Measurements from ENCODE around the gene AMBP. TPM values are rescaled to one million over a fixed set of nuclear protein-coding genes. Genes with fewer than 3 reads are reported as not detected.

The AMBP gene
- total and polyA plus RNA-seq, 2 experiments from 2014 or later: not detected

GRCh38 chr9:114091711-114092110 lies 13.6 kb upstream of the AMBP start:
- no peaks in the 10 kb centered on the region for H3K9me3 ChIP-seq (ENCODE audit: low read depth)
- no peaks in the 10 kb centered on the region for H3F3A ChIP-seq (ENCODE audit: insufficient read depth)
- H3K27me3 ChIP-seq (replicated peaks; ENCODE audit: insufficient read depth): no peaks in the 10 kb centered on the region
- DNase-seq: no peak
- no peak overlapping the region for H3K4me2 ChIP-seq (ENCODE audit: unreplicated experiment)
- no peak overlapping the region for H2AFZ ChIP-seq
- in situ Hi-C loops (cut with MboI): no loop called here
- H3K27ac ChIP-seq: no peak overlapping the region
- H3K4me1 ChIP-seq (ENCODE audit: insufficient read depth): no peaks in the 10 kb centered on the region
- no peaks in the 10 kb centered on the region for H4K20me1 ChIP-seq (ENCODE audit: insufficient read depth)
- no peak overlapping the region for H3K4me3 ChIP-seq
- WGBS, 2 experiments (ENCODE audit: low coverage in 1 of 2, low lambda C conversion rate in 2 of 2, missing lambda C conversion rate in 2 of 2): 80 to 94% methylated on average over 7 to 8 of the region's 8 CpGs
- no peaks in the 10 kb centered on the region for H3K9me2 ChIP-seq (ENCODE audit: insufficient read depth)
- no peaks in the 10 kb centered on the region for H3K79me2 ChIP-seq (ENCODE audit: insufficient read depth)
- H3K36me3 ChIP-seq (ENCODE audit: low read depth): no peaks in the 10 kb centered on the region
- no peak overlapping the region for H3K9ac ChIP-seq
- TF ChIP-seq EZH2phosphoT487 (IDR thresholded peaks at IDR 0.05; ENCODE audit: insufficient read depth, low read depth) (no peak), EZH2 (IDR thresholded peaks at IDR 0.05; ENCODE audit: insufficient read depth, poor library complexity, severe bottlenecking) (no peak)

DNA sequence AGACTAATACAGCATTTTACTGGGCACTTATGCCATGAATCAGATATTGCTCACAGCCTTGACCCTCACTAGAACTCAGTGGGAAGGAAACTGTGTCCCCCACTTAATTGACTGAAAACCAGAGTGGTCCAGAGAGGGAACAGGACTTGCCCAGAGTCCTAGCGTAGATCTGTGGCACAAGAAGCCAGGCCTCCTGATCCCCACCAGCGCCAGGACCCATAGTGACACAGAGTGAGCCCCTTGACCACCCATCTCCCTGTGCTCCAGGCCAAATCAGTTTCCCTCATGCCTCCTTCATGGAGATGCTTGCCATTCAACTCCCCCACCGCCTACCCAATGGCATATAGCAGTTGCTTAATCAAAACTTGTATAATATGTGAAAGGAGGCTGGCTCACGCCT lies 12.7 kb upstream of the AMBP start:
- no peak for TF ChIP-seq EZH2phosphoT487 (IDR thresholded peaks at IDR 0.05; ENCODE audit: insufficient read depth, low read depth)
- no peaks in the 10 kb centered on the region for H3K9me3 ChIP-seq (ENCODE audit: low read depth)
- no peaks in the 10 kb centered on the region for H3K36me3 ChIP-seq (ENCODE audit: low read depth)
- DNase-seq: no peak
- no peak overlapping the region for H3K27ac ChIP-seq
- no peaks in the 10 kb centered on the region for H3K79me2 ChIP-seq (ENCODE audit: insufficient read depth)
- no peak overlapping the region for H3K4me3 ChIP-seq
- H3K9ac ChIP-seq: no peak overlapping the region
- no peak overlapping the region for H2AFZ ChIP-seq
- H4K20me1 ChIP-seq (ENCODE audit: insufficient read depth): no peaks in the 10 kb centered on the region
- no peaks in the 10 kb centered on the region for H3K27me3 ChIP-seq (replicated peaks; ENCODE audit: insufficient read depth)
- H3K9me2 ChIP-seq (ENCODE audit: insufficient read depth): no peaks in the 10 kb centered on the region
- H3K4me2 ChIP-seq (ENCODE audit: unreplicated experiment): no peak overlapping the region
- in situ Hi-C loops (cut with MboI): no loop called here
- H3F3A ChIP-seq (ENCODE audit: insufficient read depth): no peaks in the 10 kb centered on the region
- no peaks in the 10 kb centered on the region for H3K4me1 ChIP-seq (ENCODE audit: insufficient read depth)
- 82 to 90% methylated on average over 4 of the region's 4 CpGs for WGBS, 2 experiments (ENCODE audit: low coverage in 1 of 2, low lambda C conversion rate in 2 of 2, missing lambda C conversion rate in 2 of 2)

GRCh38 chr9:114089206-114089840 lies 11.2 kb upstream of the AMBP start:
- Histone ChIP-seq H3K4me1 (ENCODE audit: insufficient read depth) (no peaks in the 10 kb centered on the region), H3K9me2 (ENCODE audit: insufficient read depth) (no peaks in the 10 kb centered on the region), H3K9ac (no peak overlapping the region), H4K20me1 (ENCODE audit: insufficient read depth) (no peaks in the 10 kb centered on the region), H3K4me2 (ENCODE audit: unreplicated experiment) (no peak overlapping the region), H3K27ac (no peak overlapping the region), H3K9me3 (ENCODE audit: low read depth) (no peaks in the 10 kb centered on the region), H3K27me3 (replicated peaks; ENCODE audit: insufficient read depth) (no peaks in the 10 kb centered on the region), H3K4me3 (no peak overlapping the region), H3K36me3 (ENCODE audit: low read depth) (no peaks in the 10 kb centered on the region), H2AFZ (no peak overlapping the region), H3K79me2 (ENCODE audit: insufficient read depth) (no peaks in the 10 kb centered on the region), H3F3A (ENCODE audit: insufficient read depth) (0 out of 2 replicates have a peak, but pooled peaks cover under 1% of the 10 kb centered on the region)
- no peak for DNase-seq
- in situ Hi-C loops (cut with MboI): no loop called here
- 80 to 94% methylated on average over 3 to 4 of the region's 4 CpGs for WGBS, 2 experiments (ENCODE audit: low coverage in 1 of 2, low lambda C conversion rate in 2 of 2, missing lambda C conversion rate in 2 of 2)
- no peak for TF ChIP-seq EZH2phosphoT487 (IDR thresholded peaks at IDR 0.05; ENCODE audit: insufficient read depth, low read depth)
- TF ChIP-seq EZH2 (IDR thresholded peaks at IDR 0.05; ENCODE audit: insufficient read depth, poor library complexity, severe bottlenecking): no peak

GRCh38 chr9:114088571-114089170 lies 10.6 kb upstream of the AMBP start:
- no peaks in the 10 kb centered on the region for H3K36me3 ChIP-seq (ENCODE audit: low read depth)
- TF ChIP-seq EZH2phosphoT487 (IDR thresholded peaks at IDR 0.05; ENCODE audit: insufficient read depth, low read depth) (no peak), EZH2 (IDR thresholded peaks at IDR 0.05; ENCODE audit: insufficient read depth, poor library complexity, severe bottlenecking) (no peak)
- no peaks in the 10 kb centered on the region for H3K4me1 ChIP-seq (ENCODE audit: insufficient read depth)
- H3K4me2 ChIP-seq (ENCODE audit: unreplicated experiment): no peak overlapping the region
- H4K20me1 ChIP-seq (ENCODE audit: insufficient read depth): no peaks in the 10 kb centered on the region
- in situ Hi-C loops (cut with MboI): no loop called here
- no peaks in the 10 kb centered on the region for H3K79me2 ChIP-seq (ENCODE audit: insufficient read depth)
- no peak overlapping the region for H2AFZ ChIP-seq
- H3K9me3 ChIP-seq (ENCODE audit: low read depth): no peaks in the 10 kb centered on the region
- H3K9me2 ChIP-seq (ENCODE audit: insufficient read depth): no peaks in the 10 kb centered on the region
- DNase-seq: no peak
- no peaks in the 10 kb centered on the region for H3K27me3 ChIP-seq (replicated peaks; ENCODE audit: insufficient read depth)
- H3K9ac ChIP-seq: no peak overlapping the region
- peaks cover 4% of the 10 kb centered on the region; the same call in 1 of the 2 replicates for H3F3A ChIP-seq (ENCODE audit: insufficient read depth)
- WGBS, 2 experiments (ENCODE audit: low coverage in 1 of 2, low lambda C conversion rate in 2 of 2, missing lambda C conversion rate in 2 of 2): 81 to 85% methylated on average over 6 to 7 of the region's 7 CpGs
- H3K27ac ChIP-seq: no peak overlapping the region
- H3K4me3 ChIP-seq: no peak overlapping the region
